ENCODE measurements around the gene EYS.
"Not testable (repeated sequence)": the region's sequence is repeated elsewhere in the genome, so short reads cannot be mapped to it uniquely, and the experiment has no call there.

The EYS gene

GRCh38 chr6:64538722-64539121 is 1168.3 kb downstream of the EYS start:
- no peak for DNase-seq

GRCh38 chr6:64527899-64528298 is 1179.1 kb downstream of the EYS start:
- DNase-seq, result no peak

GRCh38 chr6:64522859-64523258 is 1184.2 kb downstream of the EYS start:
- DNase-seq, result no peak

GRCh38 chr6:64520050-64520449 is 1187.0 kb downstream of the EYS start:
- no peak for DNase-seq

DNA sequence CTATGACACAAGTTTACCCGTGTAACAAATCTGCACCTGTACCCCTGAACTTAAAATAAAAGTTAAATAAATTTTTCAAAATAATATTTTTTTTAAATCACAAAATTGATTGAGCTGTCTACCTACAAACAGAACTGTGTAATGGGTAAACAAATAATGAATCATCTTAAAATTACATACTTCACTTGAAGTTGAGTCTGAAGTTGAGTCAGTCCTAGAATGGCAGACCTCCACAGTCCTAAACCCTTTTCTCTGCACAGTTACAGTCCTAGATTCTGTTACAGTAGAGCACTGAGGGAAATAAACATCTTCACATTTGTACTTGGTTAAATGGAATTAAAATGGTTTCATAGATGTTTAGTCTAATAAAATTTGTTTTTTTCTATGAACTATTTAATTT is 1190.6 kb downstream of the EYS start:
- DNase-seq, result no peak

DNA sequence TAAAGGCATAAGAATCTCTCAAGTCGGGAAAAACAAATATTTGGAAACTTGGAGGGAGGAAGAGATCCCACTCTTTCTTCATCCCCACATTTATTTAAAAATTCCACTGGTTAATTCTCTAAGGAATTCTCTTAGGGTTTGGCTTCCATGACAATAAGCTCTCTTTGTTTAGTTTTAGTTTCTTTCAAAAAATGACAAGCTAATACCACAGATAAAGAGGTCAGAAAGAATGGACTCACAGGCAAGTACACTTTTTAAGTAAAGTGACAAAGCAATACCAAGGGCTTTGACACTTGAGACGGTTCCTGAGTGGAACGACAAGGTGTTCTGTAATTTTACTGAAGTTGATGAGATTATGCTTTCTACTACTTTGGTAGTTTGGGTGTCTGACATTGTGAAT is 1199.4 kb downstream of the EYS start:
- no peak for DNase-seq

- DNase-seq, result no peak
Observed at GRCh38 chr6:64505312-64505711, 1201.7 kb downstream of the EYS start.

DNA sequence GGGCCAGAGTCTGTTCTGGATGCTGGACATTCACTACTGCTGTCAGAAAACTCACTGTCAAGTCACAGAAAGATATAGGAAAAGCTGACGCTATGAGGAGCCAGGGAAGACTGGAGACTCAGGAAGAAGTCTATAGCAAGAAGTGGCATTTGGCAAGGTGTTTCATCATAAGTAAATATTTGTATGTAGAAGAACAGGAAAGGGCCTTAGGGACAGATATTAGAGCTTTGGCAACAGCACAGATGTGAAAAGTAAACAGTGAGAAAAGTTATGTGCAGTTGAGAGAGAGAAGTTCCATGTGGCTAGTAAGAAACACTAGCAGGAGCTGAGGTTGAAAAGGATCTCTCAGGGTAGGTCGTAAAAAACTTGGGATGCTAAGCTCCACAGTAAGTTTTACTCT is 1202.5 kb downstream of the EYS start:
- DNase-seq, result no peak

- no peak for DNase-seq
Observed at GRCh38 chr6:64502801-64503200, 1204.2 kb downstream of the EYS start.

GRCh38 chr6:64497634-64498033 is 1209.4 kb downstream of the EYS start:
- no peak for DNase-seq

DNA sequence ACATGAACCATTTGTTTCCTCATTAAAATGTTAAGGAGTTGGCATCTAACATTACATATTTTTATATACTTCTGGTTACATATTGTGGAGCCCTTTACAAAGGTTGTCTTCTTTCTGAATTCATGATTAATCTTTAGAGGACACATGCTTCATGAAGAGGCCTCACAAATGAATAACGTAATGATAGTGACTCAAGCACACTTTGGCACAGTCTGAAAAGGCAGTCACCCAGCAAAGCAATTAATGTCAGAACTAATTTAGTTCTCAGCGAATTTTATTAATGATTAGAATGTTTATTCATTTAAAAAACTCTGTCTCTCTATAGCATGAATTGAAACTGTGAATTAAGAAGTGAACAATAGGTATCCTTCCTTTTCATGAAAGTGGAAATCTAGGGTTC is 1217.3 kb downstream of the EYS start:
- no peak for DNase-seq

- DNase-seq, result no peak
Observed at GRCh38 chr6:64486578-64487351, 1220.3 kb downstream of the EYS start.

GRCh38 chr6:64483956-64484499 is 1223.0 kb downstream of the EYS start:
- DNase-seq, result no peak

DNA sequence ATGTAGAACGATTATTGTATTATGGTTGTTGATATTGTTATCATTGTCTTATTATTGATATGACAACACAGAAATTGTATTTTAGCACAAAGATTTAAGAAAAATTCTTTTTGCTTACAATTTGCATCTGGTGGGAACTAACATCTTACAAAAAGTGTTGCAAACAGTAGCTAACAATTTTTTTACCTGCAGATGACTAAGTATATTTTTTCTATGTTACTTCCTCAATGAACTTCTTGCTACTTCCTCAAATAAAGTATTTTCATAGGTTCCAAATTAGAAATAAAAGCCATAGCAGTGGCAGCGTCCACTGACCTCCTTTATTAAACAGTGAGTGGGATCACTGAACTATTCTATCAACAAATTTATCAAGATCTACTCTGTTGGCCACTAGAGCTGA is 1224.4 kb downstream of the EYS start:
- DNase-seq, result no peak

DNA sequence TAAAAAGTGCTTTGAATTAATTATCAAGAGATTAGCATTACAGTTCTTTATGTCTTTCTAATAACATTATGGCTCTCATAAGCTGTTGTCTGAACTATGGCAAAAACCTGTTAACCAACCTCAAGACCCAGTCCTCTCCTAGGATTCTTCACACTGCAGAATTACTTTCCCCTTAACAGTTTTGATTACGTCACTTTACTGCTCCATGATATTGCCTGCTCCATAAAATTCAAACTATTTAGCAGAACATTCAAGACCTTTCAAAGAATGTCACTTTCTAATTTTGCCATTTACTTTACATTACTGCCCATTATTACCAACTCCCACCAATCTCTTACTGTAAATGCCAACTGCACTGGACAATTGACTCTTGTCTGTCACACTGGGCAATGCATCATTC is 1227.9 kb downstream of the EYS start:
- DNase-seq, result no peak

DNA sequence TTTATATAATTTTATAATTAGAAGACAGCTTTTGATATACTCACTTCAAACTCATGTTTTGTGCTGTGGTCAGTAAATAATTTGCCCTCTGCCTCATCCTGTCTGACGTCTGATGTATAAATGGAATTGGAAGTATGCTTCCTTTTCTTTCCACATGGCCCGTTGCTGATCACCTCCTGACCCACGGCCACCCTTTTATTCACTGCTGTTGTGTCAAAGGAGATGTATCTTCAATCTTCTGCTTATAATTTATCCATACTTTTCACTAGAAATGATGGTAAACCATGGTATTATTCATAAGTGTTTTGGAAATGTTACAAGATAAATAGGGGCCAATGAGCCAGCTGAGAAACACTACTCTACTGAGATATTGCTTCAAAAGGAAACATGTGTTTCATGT is 1229.6 kb downstream of the EYS start:
- DNase-seq, result no peak

- no peak for DNase-seq
Observed at GRCh38 chr6:64476935-64477334, 1230.1 kb downstream of the EYS start.

- not testable (repeated sequence) for DNase-seq
Observed at GRCh38 chr6:64469405-64469804, 1237.6 kb downstream of the EYS start.

DNA sequence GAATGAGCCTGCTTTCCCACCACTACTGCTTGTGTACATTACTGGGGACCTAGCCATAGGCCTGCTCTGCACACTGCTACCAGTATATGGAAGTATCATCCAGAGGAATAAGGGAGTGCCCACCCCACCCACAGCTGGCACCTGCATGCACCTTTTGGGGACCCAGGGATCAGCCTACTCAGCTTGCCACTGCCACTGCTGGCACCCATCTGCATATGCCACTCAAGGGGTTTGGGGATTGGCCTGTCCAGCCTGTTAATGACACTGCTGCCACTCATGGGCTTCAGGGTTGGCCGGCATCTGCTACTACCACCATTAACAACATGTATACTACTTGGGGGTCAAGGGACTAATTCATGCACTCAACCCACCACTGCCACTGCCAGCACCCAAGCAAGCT is 1239.4 kb downstream of the EYS start:
- DNase-seq, result no peak

DNA sequence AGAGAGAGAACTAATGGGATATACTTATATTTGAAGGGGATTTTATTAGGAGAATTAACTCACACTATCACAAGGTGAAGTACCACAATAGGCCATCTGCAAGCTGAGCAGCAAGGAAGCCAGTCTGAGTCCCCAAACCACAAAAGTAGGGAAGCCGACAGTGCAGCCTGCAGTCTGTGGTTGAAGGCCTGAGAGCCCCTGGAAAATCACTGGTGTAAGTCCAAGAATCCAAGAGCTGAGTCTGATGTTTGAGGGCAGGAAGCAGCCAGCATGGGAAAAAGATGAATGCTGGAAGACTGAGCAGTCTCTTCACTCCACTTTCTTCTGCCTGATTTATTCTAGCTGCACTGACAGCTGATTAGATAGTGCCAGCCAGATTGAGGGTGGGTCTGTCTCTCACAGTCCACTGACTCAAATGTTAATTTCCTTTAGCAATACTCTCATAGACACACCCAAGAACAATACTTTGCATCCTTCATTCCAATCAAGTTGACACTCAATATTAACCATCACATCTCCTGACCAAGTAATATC is 1247.5 kb downstream of the EYS start:
- no peak for DNase-seq

DNA sequence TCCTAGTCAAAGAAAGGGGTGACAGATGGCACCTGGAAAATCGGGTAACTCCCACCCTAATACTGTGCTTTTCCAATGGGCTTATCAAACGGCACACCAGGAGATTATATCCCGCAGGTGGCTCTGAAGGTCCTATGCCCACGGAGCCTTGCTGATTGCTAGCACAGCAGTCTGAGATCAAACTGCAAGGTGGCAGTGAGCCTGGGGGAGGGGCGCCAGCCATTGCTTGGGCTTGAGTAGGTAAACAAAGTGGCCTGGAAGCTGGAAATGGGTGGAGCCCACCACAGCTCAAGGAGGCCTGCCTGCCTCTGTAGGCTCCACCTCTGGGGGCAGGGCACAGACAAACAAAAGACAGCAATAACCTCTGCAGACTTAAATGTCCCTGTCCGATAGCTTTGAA is 1258.9 kb downstream of the EYS start:
- not testable (repeated sequence) for DNase-seq

- no peak for DNase-seq
Observed at GRCh38 chr6:64445038-64445437, 1262.0 kb downstream of the EYS start.

GRCh38 chr6:64439274-64439673 is 1267.8 kb downstream of the EYS start:
- DNase-seq, result no peak

GRCh38 chr6:64437996-64438395 is 1269.0 kb downstream of the EYS start:
- no peak for DNase-seq

- DNase-seq, result no peak
Observed at GRCh38 chr6:64429926-64430325, 1277.1 kb downstream of the EYS start.
